ENCODE results near the gene CDK8. TPM values are rescaled to one million over a fixed set of nuclear protein-coding genes. Genes with fewer than 3 reads are reported as not detected.
A peak's percentile ranks its signal among the peaks of the same experiment; 100 is the strongest.

The CDK8 gene
- polyA plus RNA-seq, 2 of the 4 experiments (the other 2 are of a cell fraction) = 9.9 to 20.9 TPM

DNA sequence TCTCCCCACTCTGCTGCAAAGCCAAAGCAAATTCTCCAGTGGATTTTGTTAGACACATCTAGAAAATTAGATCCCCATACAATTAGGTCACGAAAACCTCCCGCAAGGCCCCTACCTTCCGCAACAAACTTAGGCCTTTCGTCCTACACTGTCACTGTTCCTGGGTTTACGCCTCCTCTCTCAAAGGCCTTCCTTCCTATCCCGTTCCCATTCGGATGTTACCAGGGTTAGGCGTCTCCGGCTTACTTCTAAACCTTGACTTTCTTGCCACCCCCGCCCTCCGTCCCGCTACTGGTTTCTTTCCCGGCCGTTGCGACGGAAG, 32.6 kb upstream of the CDK8 start:
- peak overlapping the region; percentile 84 for H3K4me2 ChIP-seq
- CTCF ChIA-PET = interaction anchor here (1.2 kb wide), 1 partner anchor 15 kb away, joined by 3 read pairs; no protein-coding TSS in a partner anchor
- DNase-seq (ENCODE audit: low read depth in 1 of 2, low spot score in 1 of 2) (peak in 1 of 2 experiments; percentile 14), ATAC-seq (peak; percentile 70 to 76), FAIRE-seq (no peak)
- peak overlapping the region; percentile 98 for H3K4me3 ChIP-seq
- peak overlapping the region; percentile 100 for H3K27ac ChIP-seq
- H3K9me3 ChIP-seq = no peaks in the 10 kb centered on the region
- TF ChIP-seq MAFK (IDR thresholded peaks at IDR 0.05; ENCODE audit: partially characterized antibody) = no peak
- TF ChIP-seq EHMT2 (IDR thresholded peaks at IDR 0.05; ENCODE audit: low read depth) = no peak
- TF ChIP-seq HOXA7 (CRISPR knock-in tag; IDR thresholded peaks at IDR 0.05) = no peak
- no peak for TF ChIP-seq FOSL2 (IDR thresholded peaks at IDR 0.05)
- TF ChIP-seq FOSL2 (CRISPR knock-in tag; IDR thresholded peaks at IDR 0.05) = no peak
- no peak for TF ChIP-seq MAZ (IDR thresholded peaks at IDR 0.05; ENCODE audit: borderline replicate concordance, low read depth, low read length)
- no peak for TF ChIP-seq CHD4 (IDR thresholded peaks at IDR 0.05; ENCODE audit: borderline replicate concordance)
- no peak for TF ChIP-seq KDM5A (IDR thresholded peaks at IDR 0.05)
- no peak for TF ChIP-seq HDAC2 (IDR thresholded peaks at IDR 0.05)
- no peak; the same call in 1 of the 2 replicates for TF ChIP-seq PHF8 (IDR thresholded peaks at IDR 0.05; ENCODE audit: borderline replicate concordance, low read depth)
- 2% methylated on average over 10 of the region's 16 CpGs for WGBS (ENCODE audit: missing lambda C conversion rate)
- peaks cover 20% of the 10 kb centered on the region; the same call in 2 of the 3 replicates for H3K4me1 ChIP-seq
- POLR2A ChIA-PET = no interaction called here

DNA sequence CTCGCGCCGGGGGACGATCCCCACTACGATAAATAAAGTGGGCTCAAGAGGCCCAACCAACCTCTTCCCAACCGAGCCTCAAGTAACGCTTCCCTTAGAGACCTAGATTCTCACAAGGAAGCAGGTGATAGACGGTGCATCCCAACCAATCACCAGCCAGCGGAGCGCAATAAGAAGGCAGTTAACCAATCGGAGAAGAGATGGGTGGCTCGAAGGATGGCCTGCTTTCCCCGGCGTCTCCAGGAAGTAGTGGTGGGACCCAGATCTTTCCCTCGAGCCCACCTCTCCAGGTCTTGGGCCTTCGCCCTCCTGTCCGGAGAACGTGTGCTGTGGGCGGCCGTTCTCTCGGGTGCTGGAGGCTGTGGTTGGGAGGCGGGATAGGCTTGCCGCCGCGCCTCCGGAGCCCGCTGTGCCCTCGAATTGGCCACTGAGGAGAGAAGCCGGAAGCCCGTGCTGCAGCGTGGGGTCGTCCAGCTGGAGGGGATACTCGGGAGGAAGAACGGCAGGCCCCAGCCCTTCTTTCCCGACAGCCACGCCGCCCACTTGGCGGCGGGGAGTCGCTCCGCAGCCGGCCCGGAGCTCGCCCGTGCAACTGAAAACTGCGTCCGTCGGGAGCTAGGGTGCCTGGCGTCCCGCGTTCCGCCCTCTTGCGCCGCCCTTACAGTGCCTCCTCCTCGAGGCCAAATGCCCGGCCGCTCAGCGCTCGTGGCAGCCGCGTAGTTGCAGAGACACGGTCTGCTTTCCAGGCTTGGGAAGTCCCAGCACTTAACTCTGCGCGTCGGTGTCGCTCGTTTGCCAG, 32.0 kb upstream of the CDK8 start, which contains the start of gene RNF6:
TSS of gene RNF6 (minus strand) at position 594 of the 799 bp plus-strand sequence. CDS start 2,665 bp downstream, outside the sequence.
- TF ChIP-seq, protein P1, sequence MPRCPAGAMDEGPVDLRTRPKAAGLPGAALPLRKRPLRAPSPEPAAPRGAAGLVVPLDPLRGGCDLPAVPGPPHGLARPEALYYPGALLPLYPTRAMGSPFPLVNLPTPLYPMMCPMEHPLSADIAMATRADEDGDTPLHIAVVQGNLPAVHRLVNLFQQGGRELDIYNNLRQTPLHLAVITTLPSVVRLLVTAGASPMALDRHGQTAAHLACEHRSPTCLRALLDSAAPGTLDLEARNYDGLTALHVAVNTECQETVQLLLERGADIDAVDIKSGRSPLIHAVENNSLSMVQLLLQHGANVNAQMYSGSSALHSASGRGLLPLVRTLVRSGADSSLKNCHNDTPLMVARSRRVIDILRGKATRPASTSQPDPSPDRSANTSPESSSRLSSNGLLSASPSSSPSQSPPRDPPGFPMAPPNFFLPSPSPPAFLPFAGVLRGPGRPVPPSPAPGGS (IDR thresholded peaks at IDR 0.05) = peak; percentile 28; the same call in 1 of the 3 replicates
- TF ChIP-seq MYC (IDR thresholded peaks at IDR 0.05; ENCODE audit: borderline replicate concordance, low read length) = peak; percentile 36
- TF ChIP-seq, protein P2, sequence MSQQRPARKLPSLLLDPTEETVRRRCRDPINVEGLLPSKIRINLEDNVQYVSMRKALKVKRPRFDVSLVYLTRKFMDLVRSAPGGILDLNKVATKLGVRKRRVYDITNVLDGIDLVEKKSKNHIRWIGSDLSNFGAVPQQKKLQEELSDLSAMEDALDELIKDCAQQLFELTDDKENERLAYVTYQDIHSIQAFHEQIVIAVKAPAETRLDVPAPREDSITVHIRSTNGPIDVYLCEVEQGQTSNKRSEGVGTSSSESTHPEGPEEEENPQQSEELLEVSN (IDR thresholded peaks at IDR 0.05; ENCODE audit: borderline replicate concordance, low read depth) = peak; percentile 60; the same call in 1 of the 2 replicates
- peak; percentile 43 for TF ChIP-seq POLR2A (IDR thresholded peaks at IDR 0.05; ENCODE audit: low read length)
- peak; percentile 94 for TF ChIP-seq PHF8 (IDR thresholded peaks at IDR 0.05; ENCODE audit: borderline replicate concordance, low read depth)
- TF ChIP-seq RNF2 (IDR thresholded peaks at IDR 0.05; ENCODE audit: borderline replicate concordance, low read depth) = no peak
- TF ChIP-seq, protein P3, sequence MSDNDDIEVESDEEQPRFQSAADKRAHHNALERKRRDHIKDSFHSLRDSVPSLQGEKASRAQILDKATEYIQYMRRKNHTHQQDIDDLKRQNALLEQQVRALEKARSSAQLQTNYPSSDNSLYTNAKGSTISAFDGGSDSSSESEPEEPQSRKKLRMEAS (IDR thresholded peaks at IDR 0.05) = peak; percentile 79
- TF ChIP-seq, protein P4, sequence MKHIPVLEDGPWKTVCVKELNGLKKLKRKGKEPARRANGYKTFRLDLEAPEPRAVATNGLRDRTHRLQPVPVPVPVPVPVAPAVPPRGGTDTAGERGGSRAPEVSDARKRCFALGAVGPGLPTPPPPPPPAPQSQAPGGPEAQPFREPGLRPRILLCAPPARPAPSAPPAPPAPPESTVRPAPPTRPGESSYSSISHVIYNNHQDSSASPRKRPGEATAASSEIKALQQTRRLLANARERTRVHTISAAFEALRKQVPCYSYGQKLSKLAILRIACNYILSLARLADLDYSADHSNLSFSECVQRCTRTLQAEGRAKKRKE (CRISPR knock-in tag; IDR thresholded peaks at IDR 0.05; ENCODE audit: low read depth) = 0 out of 2 replicates have a peak, but pooled peaks have one; percentile 44
- no peak for TF ChIP-seq GATA3 (IDR thresholded peaks at IDR 0.05; ENCODE audit: borderline replicate concordance)
- peak in 1 of 2 experiments; percentile 81; a peak in 2 of 5 replicates for TF ChIP-seq JUN (IDR thresholded peaks at IDR 0.05)
- TF ChIP-seq, protein P5, sequence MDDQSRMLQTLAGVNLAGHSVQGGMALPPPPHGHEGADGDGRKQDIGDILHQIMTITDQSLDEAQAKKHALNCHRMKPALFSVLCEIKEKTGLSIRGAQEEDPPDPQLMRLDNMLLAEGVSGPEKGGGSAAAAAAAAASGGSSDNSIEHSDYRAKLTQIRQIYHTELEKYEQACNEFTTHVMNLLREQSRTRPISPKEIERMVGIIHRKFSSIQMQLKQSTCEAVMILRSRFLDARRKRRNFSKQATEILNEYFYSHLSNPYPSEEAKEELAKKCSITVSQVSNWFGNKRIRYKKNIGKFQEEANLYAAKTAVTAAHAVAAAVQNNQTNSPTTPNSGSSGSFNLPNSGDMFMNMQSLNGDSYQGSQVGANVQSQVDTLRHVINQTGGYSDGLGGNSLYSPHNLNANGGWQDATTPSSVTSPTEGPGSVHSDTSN (IDR thresholded peaks at IDR 0.05) = peak; percentile 85; the same call in 1 of the 2 replicates
- TF ChIP-seq KDM5A (IDR thresholded peaks at IDR 0.05) = no peak; the same call in none of the 2 replicates
- no peak for TF ChIP-seq FOSL2 (IDR thresholded peaks at IDR 0.05)
- no peak for TF ChIP-seq FOSL2 (CRISPR knock-in tag; IDR thresholded peaks at IDR 0.05)
- TF ChIP-seq, protein P6, sequence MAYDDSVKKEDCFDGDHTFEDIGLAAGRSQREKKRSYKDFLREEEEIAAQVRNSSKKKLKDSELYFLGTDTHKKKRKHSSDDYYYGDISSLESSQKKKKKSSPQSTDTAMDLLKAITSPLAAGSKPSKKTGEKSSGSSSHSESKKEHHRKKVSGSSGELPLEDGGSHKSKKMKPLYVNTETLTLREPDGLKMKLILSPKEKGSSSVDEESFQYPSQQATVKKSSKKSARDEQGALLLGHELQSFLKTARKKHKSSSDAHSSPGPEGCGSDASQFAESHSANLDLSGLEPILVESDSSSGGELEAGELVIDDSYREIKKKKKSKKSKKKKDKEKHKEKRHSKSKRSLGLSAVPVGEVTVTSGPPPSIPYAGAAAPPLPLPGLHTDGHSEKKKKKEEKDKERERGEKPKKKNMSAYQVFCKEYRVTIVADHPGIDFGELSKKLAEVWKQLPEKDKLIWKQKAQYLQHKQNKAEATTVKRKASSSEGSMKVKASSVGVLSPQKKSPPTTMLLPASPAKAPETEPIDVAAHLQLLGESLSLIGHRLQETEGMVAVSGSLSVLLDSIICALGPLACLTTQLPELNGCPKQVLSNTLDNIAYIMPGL (CRISPR knock-in tag; IDR thresholded peaks at IDR 0.05; ENCODE audit: borderline replicate concordance) = peak; percentile 33; the same call in 1 of the 2 replicates
- H3K4me1 ChIP-seq = peaks cover 20% of the 10 kb centered on the region; the same call in 2 of the 3 replicates
- peak within 1 kb of the TSS; percentile 98 for H3K4me3 ChIP-seq
- DNase-seq (ENCODE audit: low read depth in 1 of 2, low spot score in 1 of 2) (peak; percentile 94 to 97), FAIRE-seq (no peak), ATAC-seq (peak; percentile 99)
- CTCF ChIA-PET = no interaction called here
- H3K27ac ChIP-seq = peak within 1 kb of the TSS; percentile 100
- H3K4me2 ChIP-seq = peak within 1 kb of the TSS; percentile 92
- WGBS (ENCODE audit: missing lambda C conversion rate) = 0% methylated on average over 20 of the region's 67 CpGs
- POLR2A ChIA-PET = interaction anchor here (0.7 to 1.4 kb wide), 6 partner anchors 9 to 40 kb away, joined by 3 read pairs; no protein-coding TSS in a partner anchor
- H3K9me3 ChIP-seq = no peaks in the 10 kb centered on the region
